Upper lobe of right lung (tissue), 1 donor: ENCODE results near the gene HOGA1. TPM values are rescaled to one million over a fixed set of nuclear protein-coding genes. Genes with fewer than 3 reads are reported as not detected.

Source experiments
- ATAC-seq: fragments of 200-7000 bp; cut with Tn5 transposase; one replicate; pipeline ENCODE4 v1.9.1; 2020; ENCODE audit warnings: mild to moderate bottlenecking, moderate library complexity
- DNase-seq: peaks from one replicate; pipeline ENCODE4 v3.0.0-alpha.2; 2020
- H3K27ac ChIP-seq: fragments of 200-600 bp; one replicate; pipeline ENCODE4 v1.8.0; 2022
- H3K27me3 ChIP-seq: fragments of 200-600 bp; one replicate; pipeline ENCODE4 v1.8.0; 2022; ENCODE audit warnings: mild to moderate bottlenecking
- H3K36me3 ChIP-seq: fragments of 200-600 bp; one replicate; pipeline ENCODE4 v1.8.0; 2022
- H3K4me1 ChIP-seq: fragments of 200-600 bp; one replicate; pipeline ENCODE4 v1.8.0; 2022
- H3K4me3 ChIP-seq: fragments of 200-600 bp; one replicate; pipeline ENCODE4 v1.8.0; 2022; ENCODE audit warnings: mild to moderate bottlenecking
- H3K9me3 ChIP-seq: fragments of 200-600 bp; one replicate; pipeline ENCODE4 v1.8.0; 2022
- CTCF ChIP-seq: fragments of 200-600 bp; IDR thresholded peaks from one replicate; pipeline ENCODE4 v1.8.0; 2022; ENCODE audit warnings: antibody characterized with exemption
- intact Hi-C: fragments of 100-400 bp; cut with DNase I; formaldehyde crosslinking; loops from one replicate; pipeline ENCODE4 v1.11.0; 2022
- total RNA-seq: library from RNA; stranded (reverse); fragmentation: NEBNext Ultra II Directional; extraction: Animal tissue kit (Norgen Biotek cat#: 25700); gene quantifications from one replicate; pipeline ENCODE4 v1.2.1, GENCODE V29; 2021
- donor health status: DM: no; HTN: yes; CAD: no; lungs with severe emphysema.

HOGA1 gene
- total RNA-seq, 1 donor from 2014 or later, result 2.3 TPM

GRCh38 chr10:97608991-97609561, 24.9 kb downstream of the HOGA1 start:
- Histone ChIP-seq H3K4me3 (no peak overlapping the region), H3K27ac (peak overlapping the region; percentile 47), H3K27me3 (no peaks in the 10 kb centered on the region), H3K36me3 (no peaks in the 10 kb centered on the region), H3K4me1 (no peaks in the 10 kb centered on the region), H3K9me3 (no peaks in the 10 kb centered on the region)
- TF ChIP-seq CTCF, result no peak
- DNase-seq (peak; percentile 72), ATAC-seq (peak; percentile 91)
- intact Hi-C loops, result no loop called here

GRCh38 chr10:97611473-97611872, 27.3 kb downstream of the HOGA1 start:
- Histone ChIP-seq H3K36me3 (no peaks in the 10 kb centered on the region), H3K27me3 (no peaks in the 10 kb centered on the region), H3K9me3 (no peaks in the 10 kb centered on the region), H3K27ac (no peak overlapping the region), H3K4me3 (no peak overlapping the region), H3K4me1 (no peaks in the 10 kb centered on the region)
- ATAC-seq (no peak), DNase-seq (no peak)
- no peak for TF ChIP-seq CTCF
- intact Hi-C loops, result no loop called here

- H3K36me3 ChIP-seq, result no peaks in the 10 kb centered on the region
- H3K4me3 ChIP-seq, result no peak overlapping the region
- H3K4me1 ChIP-seq, result no peaks in the 10 kb centered on the region
- DNase-seq (no peak), ATAC-seq (peak; percentile 73)
- peak; percentile 43 for TF ChIP-seq CTCF
- no peaks in the 10 kb centered on the region for H3K27me3 ChIP-seq
- H3K9me3 ChIP-seq, result no peaks in the 10 kb centered on the region
- no peak overlapping the region for H3K27ac ChIP-seq
- intact Hi-C loops, result no loop called here
These were observed 28.2 kb downstream of the HOGA1 start for GRCh38 chr10:97612386-97612785.

- no peak for TF ChIP-seq CTCF
- H3K36me3 ChIP-seq, result no peaks in the 10 kb centered on the region
These were observed 34.1 kb downstream of the HOGA1 start for GRCh38 chr10:97618285-97618684.

GRCh38 chr10:97618733-97619132, 34.5 kb downstream of the HOGA1 start:
- no peaks in the 10 kb centered on the region for H3K4me1 ChIP-seq
- no peaks in the 10 kb centered on the region for H3K9me3 ChIP-seq
- H3K4me3 ChIP-seq, result no peak overlapping the region
- intact Hi-C loops, result no loop called here
- H3K27me3 ChIP-seq, result no peaks in the 10 kb centered on the region
- ATAC-seq (no peak), DNase-seq (no peak)
- H3K27ac ChIP-seq, result no peak overlapping the region
- H3K36me3 ChIP-seq, result no peaks in the 10 kb centered on the region
- TF ChIP-seq CTCF, result no peak

More at GRCh38 chr10:97618285-97618684, 34.1 kb downstream of the HOGA1 start:
- no peak for ATAC-seq
- DNase-seq, result no peak
- H3K4me1 ChIP-seq, result no peaks in the 10 kb centered on the region
- H3K4me3 ChIP-seq, result no peak overlapping the region
- intact Hi-C loops, result no loop called here
- no peak overlapping the region for H3K27ac ChIP-seq
- no peaks in the 10 kb centered on the region for H3K9me3 ChIP-seq
- no peaks in the 10 kb centered on the region for H3K27me3 ChIP-seq

GRCh38 chr10:97623277-97623676, 39.1 kb downstream of the HOGA1 start:
- Histone ChIP-seq H3K27ac (no peak overlapping the region), H3K27me3 (no peaks in the 10 kb centered on the region), H3K9me3 (no peaks in the 10 kb centered on the region), H3K4me1 (no peaks in the 10 kb centered on the region), H3K36me3 (no peaks in the 10 kb centered on the region), H3K4me3 (no peak overlapping the region)
- DNase-seq (no peak), ATAC-seq (no peak)
- intact Hi-C loops, result no loop called here
- no peak for TF ChIP-seq CTCF
